GM21619 (cell line): ENCODE results near the gene ZFPM1.
"Not testable (repeated sequence)": the region's sequence is repeated elsewhere in the genome, so short reads cannot be mapped to it uniquely, and the experiment has no call there.

Experiments used
- ATAC-seq: cut with Tn5 transposase; IDR thresholded peaks from one replicate; pipeline ENCODE4 v1.9.1; 2021; ENCODE audit not compliant: unreplicated experiment

ZFPM1 gene

DNA sequence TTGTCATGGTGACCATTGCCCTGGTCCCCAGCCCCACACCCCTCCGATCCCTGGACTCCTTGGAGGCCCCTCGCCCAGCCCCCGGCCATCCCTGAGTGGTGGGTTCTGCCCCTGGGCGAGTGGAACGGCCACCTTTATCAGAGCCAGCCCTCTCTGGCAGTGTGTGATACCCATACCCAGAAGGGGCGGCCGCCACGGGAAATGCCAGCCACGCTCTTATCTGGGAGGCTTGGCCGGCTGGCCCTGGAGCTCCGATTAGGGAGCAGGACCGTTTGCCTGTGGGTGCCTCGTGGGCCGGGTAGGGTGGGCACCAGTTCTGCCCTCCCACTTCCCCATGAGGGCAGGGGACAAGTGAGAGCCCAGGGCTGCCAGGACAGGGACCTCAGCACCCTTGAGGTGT lies 58.8 kb downstream of the ZFPM1 start:
- no peak for ATAC-seq

DNA sequence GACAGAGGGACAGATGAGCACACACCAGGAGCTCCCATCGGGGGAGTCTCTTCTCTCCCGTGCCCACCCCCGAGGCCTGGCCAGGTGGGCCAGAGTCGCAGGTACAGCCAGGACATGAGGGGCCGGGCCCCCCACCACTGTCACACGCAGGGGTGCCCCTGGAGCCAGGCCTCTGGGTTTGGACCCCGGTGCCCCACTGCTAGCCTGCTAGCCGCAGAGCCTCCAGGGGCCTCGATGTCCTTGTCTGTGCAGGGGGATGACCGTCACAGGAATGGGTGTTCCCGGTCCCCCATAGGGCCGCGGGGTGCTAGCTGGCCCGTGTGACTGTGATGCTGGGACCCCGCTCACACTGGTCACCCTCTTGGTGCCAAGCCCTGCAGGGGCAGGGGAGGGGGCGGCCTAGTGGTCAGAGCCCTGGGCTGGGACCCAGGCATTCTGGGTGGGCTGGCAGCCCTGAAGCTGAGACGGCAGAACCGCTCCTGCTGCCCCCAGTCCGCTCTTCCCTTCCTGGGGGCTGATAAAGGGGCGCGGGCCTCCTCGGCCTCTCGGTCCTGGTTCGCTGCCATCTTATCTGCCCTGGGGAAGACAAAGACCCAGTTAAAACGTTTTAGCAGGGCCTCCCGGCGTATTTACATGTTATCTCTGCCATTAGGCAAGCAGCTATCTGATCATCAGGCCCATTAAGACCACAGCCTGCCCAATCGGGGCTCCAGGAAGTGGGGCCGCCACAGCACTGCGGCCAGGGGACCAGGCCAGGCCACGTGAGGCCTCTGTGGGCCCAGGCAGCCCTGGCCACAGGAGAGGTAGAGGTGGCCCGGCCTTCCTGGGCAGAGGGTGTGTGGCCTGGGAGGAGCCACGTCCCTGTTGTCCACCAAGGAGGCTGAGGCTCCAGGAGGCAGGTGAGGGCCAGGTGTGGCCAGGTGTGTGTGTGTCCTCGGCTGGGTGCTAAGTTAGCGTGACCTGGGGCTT lies 59.9 kb downstream of the ZFPM1 start:
- no peak for ATAC-seq

DNA sequence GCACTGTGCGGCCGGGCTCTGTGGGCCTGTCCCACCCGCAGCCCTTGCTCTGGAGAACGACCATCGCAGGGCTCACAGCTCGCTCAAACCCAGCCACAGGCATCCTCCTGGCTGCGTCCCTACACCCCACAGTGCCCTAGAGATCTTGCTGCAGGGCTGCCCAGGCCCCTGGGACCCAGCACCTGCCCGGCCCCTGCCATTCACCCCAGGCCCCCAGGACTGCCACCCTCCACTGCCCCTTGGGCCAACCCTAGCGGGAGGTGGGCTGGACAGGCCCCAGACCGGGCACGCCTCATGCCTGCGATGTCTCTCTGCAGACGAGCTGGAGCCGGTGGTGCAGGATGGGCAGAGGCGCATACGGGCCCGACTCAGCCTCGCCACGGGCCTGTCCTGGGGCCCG lies 61.0 kb downstream of the ZFPM1 start:
- ATAC-seq: no peak

DNA sequence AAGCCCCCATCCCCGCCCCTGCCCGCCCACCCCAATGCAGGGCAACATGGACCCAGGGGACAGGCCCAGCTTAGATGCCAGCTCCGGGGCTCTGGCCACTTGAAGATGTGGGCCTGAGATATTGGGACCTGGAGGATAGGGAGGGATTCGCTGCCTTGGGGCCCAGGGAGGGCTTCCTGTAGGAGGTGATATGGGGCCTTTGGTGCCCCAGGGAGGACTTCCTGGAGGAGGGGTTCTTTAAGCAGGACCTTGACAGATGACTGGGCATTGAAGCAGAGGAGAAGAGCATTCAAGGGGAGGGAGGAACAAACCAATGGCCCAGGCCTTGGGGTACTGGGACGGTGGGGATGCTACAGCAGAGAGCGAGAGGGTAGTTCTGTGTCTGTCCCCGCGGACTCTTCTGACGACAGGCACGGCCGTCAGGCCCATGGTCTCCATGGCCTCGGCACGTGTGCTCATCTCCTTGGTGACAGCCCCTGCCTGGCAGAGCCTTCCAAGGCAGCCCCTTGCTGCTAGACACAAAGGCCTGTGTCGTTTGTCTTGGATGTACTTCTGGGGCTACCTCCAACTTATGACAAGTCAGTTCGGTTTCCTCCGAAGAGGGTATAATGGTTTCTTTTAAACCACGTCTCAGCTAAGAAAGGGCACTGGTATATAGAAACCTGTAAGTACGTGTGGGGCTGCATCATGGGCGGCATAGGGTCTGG lies 61.6 kb downstream of the ZFPM1 start:
- no peak for ATAC-seq

DNA sequence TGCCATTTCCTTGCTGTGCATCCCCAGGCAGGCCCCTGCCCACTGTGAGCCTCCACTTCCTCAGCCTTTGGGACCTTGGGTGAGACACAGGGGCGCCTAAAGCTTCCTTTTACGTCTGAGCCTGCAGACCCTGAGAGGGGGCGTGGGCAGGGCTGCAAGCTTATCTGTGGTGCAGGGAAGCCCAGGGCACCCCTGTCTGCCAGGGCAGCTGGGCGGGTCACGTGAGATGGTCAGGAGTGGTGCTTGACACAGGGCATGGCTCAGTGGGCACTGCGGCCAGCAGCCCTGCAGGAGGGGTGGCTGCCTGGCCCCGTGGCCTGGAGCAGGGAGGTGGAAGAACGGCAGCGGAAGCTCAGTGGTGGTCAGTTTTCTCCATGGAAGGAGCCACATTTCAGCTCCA lies 62.3 kb downstream of the ZFPM1 start:
- no peak for ATAC-seq

DNA sequence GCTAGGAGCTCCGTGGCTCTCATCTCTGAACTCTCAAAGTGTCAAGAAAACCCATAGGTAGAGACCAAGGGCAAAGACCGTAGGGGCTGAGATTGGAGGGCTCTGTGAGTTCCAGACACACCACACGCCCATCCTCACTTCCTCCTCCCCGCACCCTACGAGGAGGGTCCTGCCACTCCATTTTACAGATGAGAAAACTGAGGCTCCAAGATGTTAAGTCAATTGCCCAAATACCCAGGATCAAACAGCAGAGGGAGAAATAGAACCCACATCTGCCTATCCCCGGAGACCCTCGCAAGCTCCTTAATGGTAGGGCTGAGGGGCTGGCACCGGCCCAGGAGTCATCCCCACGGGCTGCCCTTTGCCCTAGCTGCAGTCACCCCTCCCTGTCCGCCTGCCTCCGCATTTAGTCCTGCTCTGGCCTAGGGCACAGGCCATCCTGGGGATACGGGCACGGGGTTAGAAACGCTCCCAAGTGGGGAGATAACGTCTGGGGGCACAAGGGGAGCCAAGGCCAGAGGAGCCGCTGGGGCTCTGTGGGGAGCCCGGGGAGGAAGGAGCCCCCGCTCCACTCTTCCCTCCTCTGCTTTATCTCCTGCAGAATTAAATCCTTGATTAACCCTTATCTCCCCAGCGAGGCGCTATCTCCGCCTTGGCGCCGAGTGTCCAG lies 63.0 kb downstream of the ZFPM1 start:
- ATAC-seq: no peak

DNA sequence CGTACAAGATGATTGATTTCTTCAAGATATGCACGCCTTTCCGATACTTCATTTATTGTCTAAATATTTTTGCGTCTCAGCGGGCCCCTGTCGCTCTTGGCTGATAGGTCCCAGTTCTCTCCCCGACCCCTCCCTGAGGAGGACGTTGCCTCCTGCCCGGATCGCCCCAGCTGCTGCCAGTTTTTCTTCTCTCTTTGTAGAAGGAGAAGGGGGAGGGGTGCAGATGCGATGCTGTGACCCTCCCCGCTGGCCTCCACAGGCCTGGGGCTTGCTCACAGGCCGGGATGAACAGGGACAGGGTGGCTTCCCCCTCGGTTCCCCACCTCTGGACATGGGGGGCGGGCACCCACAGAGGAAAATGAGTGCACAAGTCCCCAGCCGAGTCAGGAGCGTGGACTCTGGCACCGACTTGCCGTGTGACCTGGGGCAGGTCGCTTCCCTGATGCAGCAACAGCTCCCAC lies 63.6 kb downstream of the ZFPM1 start:
- ATAC-seq: no peak

DNA sequence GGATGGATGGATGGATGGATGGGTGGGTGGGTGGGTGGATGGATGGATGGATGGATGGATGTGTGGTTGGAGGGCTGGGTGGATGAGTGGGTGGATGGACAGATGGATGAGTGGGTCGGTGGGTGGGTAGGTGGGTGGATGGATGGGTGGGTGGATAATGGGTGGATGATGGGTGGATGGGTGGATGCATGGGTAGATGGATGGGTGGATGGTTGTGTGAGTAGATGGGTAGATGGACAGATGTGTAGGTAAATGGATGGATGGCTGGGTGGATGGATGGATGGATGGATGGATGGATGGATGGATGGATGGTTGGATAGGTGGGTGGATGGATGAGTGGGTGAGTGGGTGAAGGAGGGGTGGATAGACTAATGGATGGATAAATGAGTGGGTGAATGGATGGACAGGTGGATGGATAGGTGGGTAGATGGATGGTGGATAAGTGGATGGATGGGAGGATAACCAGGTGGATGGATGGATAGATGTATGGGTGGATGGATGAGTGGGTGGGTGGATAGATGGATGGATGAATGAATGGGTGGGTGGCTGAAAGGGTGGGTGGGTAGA lies 64.2 kb downstream of the ZFPM1 start:
- ATAC-seq: not testable (repeated sequence)

DNA sequence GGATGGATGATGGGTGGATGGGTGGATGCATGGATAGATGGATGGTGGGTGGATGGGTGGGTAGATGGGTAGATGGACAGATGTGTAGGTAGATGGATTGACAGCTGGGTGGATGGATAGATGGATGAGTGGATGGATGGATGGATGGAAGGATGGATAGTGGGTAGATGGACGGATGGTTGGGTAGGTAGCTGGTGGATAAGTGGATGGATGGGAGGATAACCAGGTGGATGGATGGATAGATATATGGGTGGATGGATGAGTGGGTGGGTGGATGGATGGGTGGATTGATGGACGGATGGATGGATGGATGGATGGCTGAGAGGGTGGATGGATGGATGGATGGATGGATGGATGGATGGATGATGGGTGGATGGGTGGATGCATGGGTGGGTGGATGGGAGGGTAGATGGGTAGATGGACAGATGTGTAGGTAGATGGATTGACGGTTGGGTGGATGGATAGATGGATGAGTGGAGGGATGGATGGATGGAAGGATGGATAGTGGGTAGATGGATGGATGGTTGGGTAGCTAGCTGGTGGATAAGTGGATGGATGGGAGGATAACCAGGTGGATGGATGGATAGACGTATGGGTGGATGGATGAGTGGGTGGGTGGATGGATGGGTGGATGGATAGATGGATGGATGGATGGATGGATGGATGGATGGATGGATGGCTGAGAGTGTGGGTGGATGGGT lies 65.5 kb downstream of the ZFPM1 start:
- not testable (repeated sequence) for ATAC-seq

DNA sequence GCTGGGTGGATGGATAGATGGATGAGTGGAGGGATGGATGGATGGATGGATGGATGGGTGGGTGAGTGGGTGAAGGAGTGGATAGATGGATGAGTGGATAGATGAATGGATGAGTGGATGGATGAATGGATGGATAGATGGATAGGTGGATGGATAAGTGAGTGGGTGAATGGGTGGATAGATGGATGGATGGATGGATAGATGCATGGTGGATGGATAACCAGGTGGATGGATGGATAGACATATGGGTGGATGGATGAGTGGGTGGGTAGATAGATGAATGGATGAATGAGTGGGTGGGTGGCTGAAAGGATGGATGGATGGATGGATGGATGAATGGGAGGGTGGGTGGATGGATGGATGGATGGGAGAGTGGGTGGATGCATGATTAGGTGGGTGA lies 66.2 kb downstream of the ZFPM1 start:
- no peak for ATAC-seq

DNA sequence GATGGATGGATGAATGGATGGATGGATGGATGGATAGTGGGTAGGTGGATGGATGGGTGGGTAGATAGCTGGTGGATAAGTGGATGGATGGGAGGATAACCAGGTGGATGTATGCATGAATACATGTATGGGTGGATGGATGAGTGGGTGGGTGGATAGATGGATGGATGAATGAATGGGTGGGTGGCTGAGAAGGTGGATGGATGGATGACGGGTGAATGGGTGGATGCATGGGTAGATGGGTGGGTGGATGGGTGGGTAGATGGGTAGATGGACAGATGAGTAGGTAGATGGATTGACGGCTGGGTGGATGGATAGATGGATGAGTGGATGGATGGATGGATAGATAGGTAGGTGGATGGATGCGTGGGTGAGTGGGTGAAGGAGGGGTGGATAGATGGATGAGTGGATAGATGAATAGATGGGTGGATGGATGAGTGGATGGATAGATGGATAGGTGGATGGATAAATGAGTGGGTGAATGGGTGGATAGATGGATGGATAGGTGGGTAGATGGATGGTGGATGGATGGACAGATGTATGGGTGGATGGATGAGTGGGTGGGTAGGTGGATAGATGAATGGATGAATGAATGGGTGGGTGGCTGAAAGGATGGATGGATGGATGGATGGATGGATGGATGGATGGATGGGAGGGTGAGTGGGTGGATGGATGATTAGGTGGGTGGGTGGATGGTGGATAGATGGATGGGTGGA lies 67.0 kb downstream of the ZFPM1 start:
- no peak for ATAC-seq

DNA sequence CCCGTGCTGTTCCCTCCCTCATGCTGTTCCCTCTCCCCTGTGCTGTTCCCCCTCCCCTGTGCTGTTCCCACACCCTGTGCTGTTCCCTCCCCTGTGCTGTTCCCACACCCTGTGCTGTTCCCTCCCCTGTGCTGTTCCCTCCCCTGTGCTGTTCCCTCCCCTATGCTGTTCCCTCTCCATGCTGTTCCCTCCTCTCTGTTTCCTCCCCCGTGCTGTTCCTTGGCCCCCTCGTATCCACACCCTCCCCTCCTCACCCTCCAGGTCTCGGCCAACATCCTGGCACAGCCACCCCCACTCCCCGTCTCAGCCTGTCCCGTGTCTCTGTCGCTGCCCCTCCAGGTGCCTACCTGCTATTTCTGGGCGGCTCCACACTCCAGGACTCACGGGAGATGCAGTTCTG lies 68.6 kb downstream of the ZFPM1 start:
- no peak for ATAC-seq

DNA sequence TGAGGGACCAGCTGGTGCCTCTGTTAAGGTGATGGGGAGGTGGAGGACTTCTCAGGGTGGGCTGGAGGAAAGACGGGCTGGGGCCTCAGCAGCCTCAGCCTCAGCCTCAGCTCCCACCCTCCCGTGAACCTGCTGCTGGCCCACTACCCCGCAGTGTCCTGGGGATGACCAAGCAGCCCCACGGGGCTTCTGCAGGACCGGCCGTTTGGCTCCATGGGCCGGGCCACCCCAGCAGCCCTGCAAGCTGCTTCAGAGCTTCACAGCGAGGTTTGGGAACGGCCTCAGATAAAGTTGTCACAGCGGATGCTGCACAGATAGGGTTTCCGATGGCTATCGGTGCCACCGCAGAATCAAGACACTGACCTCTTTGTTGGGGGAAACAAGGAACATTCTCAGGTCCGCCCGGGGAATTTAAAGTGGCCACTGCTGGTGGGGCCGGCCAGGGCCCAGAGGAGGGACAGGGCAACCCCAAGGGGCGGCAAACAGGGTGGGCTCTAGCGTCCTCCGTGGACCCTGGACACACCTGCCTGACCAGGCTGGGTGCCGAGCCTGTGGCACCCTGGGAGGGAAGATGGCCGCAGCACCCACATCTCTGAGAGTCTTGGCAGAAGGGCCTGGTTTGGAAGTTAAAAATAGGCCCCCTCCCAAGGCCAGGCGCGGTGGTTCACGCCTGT lies 69.3 kb downstream of the ZFPM1 start:
- ATAC-seq: no peak

DNA sequence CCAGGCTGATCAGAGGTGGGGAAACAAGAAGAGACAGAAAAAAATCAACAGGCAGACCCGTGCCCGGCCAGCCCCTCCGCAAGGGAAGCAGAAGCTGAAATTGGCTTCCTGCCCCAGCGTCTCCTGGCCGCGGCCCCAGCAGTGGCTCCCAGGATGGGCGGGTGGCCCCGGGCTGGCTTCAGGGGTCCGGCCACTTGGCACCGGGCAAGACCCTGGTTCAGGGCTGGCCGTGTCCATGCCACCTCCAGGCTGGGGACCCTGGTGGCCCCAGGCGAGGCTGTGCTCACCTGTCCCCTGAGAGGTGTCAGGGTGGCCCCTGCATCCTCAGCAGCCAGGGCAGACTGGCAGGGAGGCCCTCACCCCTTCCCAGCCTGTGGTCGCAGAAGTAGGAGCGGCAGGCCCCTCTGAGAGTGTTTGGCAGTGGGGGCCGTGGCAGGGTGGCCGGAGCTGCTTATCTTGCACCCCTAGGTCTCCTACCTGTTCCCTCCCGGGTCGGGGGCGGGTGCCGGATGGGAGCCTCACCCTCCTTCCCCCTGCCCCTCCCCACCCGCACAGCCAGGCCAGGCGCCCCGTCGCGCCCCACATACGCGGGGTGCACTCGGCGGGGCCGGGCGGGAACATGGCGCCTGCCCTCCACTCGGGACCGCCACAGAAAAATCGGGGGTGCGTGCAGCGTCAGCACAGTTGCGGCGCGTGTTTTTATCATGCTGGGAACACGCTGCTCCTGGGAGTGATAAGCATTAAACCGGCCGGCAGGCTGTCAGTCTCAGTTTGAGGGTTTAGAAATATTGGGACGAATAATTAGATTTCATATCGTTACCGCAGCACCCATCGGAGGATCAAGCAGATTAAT lies 70.5 kb downstream of the ZFPM1 start:
- no peak for ATAC-seq

DNA sequence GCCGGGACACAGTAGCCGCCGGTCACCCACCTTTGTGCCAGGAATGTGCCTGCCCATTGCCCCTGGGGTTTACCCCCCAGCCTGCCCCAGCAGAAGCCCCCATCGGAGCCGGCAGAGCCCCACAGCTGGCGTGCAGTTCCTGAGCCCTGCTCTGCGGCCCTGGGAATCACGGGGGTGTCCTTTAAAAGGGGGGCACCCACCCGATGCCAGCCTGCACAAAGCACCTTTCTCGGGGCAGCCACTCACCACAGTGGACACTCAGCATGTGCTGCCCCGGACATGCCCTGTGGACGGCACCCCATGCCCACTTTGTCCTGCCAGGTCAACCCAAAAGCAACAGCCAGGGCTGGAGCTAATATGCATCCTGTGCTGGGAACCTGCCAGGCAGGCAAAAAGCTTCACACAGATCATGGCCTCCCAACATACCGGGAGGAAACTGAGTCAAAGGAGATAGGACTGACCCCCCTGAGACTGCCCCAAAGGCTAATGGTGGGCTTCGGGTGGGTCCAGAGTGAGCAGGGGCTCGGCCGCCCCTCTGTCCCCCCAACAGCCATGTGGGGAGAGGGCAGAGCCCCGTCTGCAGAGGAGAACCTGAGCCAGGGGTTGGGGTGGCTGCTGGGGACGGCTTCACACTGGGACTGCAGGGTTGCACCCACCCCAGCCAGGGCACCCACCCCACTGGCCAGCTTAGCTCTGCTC lies 71.3 kb downstream of the ZFPM1 start:
- ATAC-seq: no peak

DNA sequence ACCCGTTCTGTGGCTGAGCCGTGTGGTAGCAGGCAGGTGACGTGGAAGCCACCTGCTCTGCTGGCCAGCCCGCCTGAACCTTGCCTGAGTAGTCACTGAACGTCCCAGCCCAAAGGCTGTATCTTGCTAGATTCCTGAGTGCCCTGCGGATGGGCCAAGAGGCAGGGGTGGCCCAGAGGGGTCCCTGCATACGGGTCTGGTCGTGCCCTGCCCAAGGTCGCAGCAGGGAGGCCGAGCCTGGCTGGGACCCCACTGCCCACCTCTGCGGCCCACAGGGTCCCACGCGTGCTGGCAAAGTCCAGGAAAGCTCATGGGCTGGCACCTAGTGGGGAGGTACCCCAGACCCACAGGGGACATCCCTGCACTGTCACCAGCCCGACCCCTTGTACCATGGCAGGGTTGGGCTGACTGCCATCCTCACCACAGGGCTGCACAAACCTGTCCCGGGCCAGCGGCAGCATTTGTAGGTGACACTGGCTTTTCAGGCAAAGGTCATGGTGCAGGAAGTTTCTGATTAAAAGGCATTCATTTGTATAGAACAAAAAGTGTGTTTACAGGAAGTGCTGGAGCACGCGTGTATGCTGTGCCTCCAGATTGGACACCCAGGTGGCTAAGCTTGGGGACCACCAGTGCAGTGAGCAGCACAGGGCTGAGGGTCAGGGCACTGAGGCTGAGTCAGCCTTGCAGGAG lies 72.0 kb downstream of the ZFPM1 start:
- ATAC-seq: no peak

DNA sequence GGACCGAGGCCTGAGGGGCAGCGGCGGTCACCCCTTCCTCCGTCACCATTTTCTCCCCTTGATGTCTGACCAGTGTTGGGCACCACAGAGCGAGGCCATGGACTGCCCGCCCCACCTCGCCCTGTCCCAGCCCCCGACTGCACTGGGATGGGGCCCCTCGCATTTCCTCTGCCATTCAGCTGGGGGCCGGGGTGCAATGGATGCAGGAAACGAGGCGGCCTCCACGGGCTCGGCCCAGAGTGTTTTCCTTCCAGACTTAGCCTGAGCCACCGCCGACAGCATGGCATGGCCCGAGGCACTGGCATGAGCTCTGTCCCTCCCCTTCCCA lies 72.5 kb downstream of the ZFPM1 start:
- ATAC-seq: no peak
